ENCODE measurements around the gene PRKCA. TPM values are rescaled to one million over a fixed set of nuclear protein-coding genes. Genes with fewer than 3 reads are reported as not detected.

The PRKCA gene
- total RNA-seq, 1 experiment from 2014 or later = 17.9 TPM

DNA sequence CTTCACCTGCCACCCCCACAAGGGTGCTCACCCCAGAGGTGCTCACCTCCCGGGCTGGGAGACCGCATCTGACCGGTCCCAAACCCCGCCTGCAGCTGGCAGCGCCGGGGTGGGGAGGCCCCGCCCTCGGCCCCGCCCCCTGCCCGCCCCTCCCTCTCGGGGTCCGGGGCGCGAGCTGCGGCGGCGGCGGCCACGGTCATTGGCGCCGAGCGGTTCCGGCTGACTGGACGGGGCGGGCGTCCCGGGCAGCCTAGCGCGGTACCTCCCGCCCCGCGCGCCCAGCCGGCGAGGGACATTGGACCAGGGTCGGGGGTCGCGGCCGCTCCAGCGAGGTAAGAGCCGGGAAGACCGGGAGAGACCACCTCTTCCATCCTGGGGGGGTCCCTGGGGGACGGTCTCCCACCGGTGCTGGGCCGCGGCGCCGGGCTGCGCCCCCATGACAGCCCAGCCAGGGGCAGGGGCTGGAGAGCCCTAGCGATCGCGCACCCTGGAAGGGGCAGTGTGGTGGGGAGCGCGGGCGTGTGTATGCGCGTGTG lies 532.6 kb downstream of the PRKCA start, which contains the start of gene CACNG5:
Gene CACNG5, plus strand, starts transcription at position 199 of the 536 bp plus-strand sequence. CDS start 42,216 bp downstream, outside the sequence.
- no peak for DNase-seq (ENCODE audit: low read depth)

GRCh38 chr17:66835476-66835875 lies 533.1 kb downstream of the PRKCA start:
- no peak for DNase-seq (ENCODE audit: low read depth)

GRCh38 chr17:66836063-66837005 lies 533.9 kb downstream of the PRKCA start:
- no peak for DNase-seq (ENCODE audit: low read depth)

GRCh38 chr17:66837226-66837625 lies 534.8 kb downstream of the PRKCA start:
- DNase-seq (ENCODE audit: low read depth) = no peak

GRCh38 chr17:66837885-66838665 lies 535.7 kb downstream of the PRKCA start:
- DNase-seq (ENCODE audit: low read depth) = no peak

DNA sequence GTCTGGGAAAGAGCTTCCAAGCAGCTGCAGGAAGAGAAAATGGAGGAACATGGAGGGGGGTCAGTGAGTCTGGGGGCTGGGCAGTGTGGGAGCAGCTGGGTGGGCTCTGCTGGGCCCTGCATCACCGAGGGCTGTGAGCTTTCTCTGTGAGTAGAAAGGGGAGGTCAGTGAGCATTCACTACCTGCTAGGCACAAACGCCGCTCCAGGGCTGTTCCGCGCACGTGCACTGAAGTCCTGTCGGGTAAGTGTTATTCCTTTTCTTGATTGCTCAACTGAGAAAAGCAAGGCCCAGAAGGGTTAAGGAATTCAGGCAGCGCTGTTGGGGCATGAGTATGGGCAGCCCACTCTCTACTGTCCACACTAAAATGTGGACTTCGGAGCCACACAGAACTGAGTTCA lies 537.2 kb downstream of the PRKCA start:
- no peak for DNase-seq (ENCODE audit: low read depth)

- DNase-seq (ENCODE audit: low read depth) = no peak
Measured at GRCh38 chr17:66840061-66840460, 537.6 kb downstream of the PRKCA start.

GRCh38 chr17:66841328-66841727 lies 538.9 kb downstream of the PRKCA start:
- DNase-seq (ENCODE audit: low read depth) = no peak

- DNase-seq (ENCODE audit: low read depth) = no peak
Measured at GRCh38 chr17:66841744-66842143, 539.3 kb downstream of the PRKCA start.

DNA sequence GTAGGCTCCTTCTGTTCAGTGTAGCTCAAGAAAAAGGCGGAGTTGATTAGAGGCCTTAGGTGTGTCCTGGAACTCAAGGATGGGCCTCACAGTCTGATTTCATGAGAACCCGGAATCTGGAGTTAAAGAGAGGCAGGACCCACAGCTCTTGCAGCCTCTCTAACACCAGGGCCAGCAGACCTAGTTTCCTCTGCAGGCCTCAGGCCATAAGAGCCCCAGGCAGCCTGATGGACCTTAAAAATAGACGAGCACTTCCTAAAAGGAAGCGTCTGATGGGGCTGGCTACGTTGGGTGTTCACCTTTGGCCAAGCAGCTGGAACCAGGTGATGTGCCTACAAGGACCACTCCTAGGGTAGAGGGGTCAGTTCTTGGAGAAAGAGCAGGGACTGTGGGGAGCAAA lies 540.1 kb downstream of the PRKCA start:
- DNase-seq (ENCODE audit: low read depth) = no peak

- no peak for DNase-seq (ENCODE audit: low read depth)
Measured at GRCh38 chr17:66842959-66843358, 540.5 kb downstream of the PRKCA start.

DNA sequence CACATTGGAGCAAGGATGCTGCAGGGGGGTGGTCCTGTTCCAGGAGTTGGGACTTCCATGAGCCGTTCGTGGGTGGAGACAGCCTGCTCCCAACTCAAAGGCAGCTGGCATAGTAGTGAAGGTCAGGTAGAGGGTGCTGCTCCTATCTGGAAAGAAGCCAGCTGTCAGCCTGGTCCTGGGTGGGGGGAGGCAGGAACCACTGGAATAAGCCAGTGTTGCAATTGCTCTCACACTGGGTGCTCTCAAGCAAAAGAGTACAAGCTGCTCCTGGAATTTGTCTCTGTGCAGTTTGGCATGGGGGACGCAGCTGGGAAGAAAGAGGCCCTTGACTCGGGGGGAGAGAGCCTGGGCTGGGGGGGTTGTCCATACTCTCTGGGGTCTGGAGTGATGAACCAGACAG lies 541.2 kb downstream of the PRKCA start:
- no peak for DNase-seq (ENCODE audit: low read depth)

GRCh38 chr17:66847704-66848103 lies 545.3 kb downstream of the PRKCA start:
- no peak for DNase-seq (ENCODE audit: low read depth)

DNA sequence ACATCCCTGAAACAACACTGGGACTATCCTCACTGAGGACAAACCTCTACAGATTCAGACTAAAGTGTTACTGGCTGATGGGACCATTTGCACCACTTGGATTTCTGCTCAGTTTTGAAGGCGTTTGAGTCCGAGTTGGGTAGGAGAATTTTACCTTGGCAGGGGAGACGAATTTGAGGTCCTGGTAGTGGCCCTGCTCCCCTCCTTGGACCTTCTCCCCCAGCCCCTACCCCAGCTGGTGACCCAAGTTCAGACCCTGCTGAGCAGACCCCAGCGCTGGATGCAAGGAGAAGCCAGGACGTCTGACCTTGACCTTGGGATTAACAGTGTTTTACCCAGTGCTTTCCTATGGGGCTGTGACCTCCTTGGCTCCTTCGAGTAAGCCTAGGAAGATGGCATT lies 546.1 kb downstream of the PRKCA start:
- DNase-seq (ENCODE audit: low read depth) = no peak

DNA sequence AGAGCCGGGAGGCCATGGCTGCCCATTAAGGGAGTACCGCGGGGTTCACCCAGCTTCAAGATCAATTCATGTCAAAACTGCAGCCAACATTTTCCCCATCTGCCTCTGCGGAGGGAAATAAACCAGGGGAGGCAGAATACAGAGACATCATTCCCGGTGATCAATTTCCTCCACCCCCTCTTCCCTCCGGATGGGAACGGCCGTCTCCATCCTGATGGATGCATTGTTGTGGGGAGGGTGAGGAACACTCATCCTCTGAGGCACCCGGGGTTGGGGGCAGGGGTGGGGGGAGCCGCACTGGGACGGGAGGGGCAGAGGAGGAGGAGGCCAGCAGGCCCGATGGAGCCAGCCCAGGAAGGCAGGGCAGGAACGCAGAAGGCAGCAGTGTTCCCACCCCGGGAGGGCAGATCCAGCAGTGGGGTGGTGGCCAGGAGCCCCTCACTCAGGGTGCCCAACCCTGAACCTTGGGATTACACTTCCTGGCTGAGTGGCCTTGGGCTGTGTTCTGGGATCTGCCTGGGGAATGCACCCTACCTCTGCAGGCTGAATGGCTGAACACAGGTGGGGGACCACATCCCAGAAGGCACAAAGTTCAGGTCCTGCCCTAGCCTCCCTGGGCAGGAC lies 546.7 kb downstream of the PRKCA start:
- DNase-seq (ENCODE audit: low read depth) = no peak

DNA sequence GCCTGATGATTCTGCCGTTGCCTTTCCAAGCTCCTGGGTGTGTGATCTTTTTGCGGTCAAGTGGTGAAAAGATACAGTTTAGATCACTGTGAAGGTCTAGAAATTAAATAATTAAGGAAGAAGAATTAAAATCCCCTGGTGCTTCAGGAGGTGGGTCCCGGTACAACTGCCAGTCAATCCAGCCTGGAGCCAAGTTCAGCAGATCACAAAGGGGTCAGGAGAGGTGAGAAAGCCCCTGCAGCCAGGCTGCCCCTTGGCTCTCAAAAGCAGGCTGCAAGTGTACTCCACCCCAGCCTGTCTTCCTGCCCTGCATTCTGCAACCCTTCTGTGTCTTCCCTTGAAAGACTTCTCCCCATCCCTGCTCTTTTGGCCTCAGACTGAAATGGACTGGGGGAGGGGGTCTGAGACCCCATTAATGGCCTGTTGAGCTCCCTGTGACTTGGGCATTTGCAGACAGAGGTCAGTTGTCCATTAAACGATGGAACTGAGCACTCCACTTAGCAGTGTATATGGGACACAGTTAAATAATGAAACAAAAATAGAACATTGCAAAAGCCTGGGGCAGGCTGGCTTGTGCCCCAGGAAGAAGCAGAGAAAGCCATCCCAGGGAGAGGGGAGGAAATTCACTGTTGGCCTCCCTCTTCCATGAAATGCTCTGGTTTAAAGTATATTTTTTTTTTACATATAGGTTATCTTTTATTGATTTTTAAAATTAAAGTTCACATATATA lies 547.6 kb downstream of the PRKCA start:
- no peak for DNase-seq (ENCODE audit: low read depth)

DNA sequence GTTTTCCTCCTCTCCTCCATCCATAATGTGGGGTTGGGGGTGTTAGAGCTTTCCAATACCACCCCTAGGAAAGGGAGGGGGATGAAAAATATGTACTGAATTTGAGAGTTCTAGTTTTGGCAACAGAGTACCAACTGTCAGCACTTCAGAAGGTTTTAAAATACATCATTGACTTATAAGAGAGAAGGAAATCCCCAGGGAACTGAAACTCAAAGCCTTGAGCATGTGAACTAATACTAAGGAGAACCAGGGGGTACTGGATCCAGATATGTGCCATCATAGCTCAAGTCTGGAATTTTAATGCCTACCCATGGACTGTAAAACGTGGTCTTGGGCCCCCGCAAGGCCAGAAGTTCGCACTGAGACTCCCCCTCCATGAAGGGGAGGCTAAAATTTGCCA lies 548.3 kb downstream of the PRKCA start:
- no peak for DNase-seq (ENCODE audit: low read depth)

GRCh38 chr17:66855204-66855603 lies 552.8 kb downstream of the PRKCA start:
- no peak for DNase-seq (ENCODE audit: low read depth)

DNA sequence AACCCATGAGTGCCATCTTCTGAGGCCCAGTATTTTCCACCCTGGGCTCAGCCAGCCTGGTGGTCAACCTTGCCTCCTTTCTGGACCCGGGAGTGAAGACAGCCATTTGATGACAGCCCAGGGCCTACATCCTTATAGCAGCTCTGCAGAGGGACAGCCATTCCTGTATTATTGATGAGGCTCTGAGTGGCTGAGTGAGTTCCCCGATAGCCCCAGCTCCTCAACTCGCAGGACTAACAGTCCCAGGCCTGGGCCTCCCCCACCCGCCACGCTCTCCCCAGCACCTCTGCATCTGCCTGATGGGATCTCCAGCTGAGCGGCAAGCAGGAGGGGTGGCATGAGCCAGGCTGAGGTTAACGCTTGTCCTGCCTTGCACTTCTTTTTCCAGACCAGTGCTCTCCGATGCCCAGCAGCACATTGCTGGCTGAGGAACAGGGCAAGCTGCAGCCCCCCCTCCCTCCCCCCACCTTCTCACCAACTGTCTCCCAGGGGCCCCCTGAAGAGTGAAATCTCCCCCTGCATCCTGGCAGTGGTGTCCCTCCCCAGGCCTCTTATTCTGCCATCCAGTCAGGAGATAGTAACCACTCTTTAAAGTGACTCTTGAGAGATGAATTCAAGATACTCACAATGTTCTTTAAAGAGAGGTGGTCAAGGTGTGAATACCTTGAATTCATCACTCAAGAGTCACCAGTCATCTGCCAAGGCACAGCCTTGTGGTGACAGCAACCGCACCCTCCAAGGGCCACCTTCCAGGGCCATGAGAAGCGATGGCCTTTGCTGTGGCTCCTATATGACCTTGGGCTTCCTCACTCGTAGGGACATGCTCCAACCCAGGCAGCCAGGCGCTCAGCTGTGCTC lies 556.0 kb downstream of the PRKCA start:
- no peak for DNase-seq (ENCODE audit: low read depth)

DNA sequence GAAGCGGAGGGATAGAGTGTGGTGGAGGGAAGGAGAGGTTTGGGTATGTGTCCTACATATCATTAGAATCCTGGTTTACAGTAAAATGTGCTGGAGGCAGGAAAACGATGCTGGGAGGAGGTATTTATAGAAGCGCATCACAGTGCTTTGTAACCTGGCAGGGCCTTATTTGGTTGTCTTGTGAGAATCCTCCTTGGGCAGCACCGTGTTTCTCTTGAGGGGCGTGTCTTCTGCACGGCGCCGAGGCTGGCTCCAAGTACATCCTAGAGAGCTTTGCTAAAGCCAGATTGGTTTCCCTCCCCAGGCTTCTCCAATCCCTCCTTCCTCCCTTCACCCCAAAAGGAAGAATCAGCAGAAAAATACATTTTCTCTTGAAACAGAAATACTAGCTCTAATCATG lies 556.9 kb downstream of the PRKCA start:
- DNase-seq (ENCODE audit: low read depth) = no peak

Data from M059J (cell line).